HG03575 (cell line): Measurements from ENCODE around the gene CTDSPL.
"Not testable (repeated sequence)": the region's sequence is repeated elsewhere in the genome, so short reads cannot be mapped to it uniquely, and the experiment has no call there.

Experiments
- ATAC-seq: cut with Tn5 transposase; IDR thresholded peaks from one replicate; pipeline ENCODE4 v1.9.1; 2021; ENCODE audit not compliant: unreplicated experiment, insufficient number of reproducible peaks, low FRiP score; ENCODE audit errors: extremely low read depth

CTDSPL gene

DNA sequence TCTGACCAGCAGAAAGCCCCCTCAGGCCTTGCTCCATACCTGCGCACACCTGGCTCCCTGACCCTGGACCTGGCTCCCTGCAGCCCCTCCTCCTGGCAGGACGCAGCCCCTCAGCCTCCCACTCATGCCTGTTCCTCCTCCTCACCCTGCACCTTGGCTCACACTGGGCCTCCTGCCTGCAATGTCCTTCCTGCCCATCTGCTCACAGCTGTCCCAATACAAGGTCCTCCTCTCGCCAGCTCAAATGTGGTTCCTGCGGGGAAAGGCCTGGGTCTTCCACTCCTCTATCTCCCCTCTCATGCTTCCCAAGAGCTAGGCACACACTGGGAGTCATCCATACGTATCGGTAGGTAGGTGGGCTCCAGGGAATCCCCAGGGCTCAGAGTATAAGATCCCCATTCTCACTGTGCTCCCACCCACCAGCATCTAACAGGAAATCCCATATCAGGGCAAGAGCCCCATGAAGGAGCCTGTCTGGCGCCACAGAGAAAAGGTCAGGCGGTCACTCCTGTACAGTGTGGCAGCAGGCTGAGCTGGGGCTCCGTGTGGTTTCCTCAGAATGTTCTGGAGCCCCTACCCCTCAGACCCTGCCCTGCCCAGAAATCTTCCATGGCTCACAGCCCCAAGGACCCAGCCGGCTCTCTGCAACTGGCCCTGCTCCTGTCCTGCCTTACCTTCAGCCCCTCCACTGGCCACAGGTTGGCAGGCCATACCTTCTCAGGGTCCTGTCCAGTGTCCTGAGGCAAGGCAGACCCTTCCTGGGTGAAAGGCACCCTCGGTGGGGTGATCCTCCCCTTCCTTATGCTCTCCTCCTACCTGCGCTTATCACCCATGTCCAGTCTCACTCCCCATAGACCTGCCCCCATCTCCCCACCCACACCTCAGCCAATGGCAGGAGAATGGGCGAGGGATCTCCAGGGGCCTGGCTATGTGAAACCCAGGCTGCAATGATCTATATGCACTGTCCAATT, 156.9 kb downstream of the CTDSPL start:
- no peak for ATAC-seq

DNA sequence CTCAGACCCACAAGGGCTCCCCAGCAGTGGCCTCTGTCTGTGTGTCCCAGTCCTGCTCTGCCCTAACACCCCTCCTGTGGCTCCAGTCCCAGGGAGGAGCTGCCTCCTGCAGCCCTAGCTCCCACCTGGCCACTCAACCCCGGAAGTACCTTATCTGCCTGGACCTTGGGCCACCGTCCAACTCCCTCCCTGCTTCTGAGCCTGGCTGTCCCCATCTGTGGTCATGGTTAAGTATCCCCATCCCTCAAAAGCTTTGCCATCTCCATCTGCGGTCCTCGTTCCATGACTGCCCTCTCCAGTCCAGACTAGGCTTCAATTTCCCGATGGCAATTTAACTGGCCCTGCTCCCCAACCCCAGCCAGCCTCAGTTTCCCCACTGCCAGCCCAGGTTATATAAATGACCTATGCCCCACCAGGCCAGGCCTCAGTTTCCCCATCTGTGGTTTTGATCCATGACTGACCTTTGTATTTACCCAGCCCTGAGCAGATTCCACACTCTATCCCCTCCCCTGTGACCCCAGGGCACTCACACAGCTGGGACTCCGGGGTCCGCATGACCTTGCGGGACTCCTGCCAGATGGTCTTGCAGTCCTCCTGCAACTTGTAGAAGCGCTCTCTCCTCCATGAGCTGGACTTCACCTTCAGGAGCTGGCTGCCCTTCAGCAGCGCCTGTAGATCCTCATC, 158.1 kb downstream of the CTDSPL start:
- ATAC-seq, result no peak

DNA sequence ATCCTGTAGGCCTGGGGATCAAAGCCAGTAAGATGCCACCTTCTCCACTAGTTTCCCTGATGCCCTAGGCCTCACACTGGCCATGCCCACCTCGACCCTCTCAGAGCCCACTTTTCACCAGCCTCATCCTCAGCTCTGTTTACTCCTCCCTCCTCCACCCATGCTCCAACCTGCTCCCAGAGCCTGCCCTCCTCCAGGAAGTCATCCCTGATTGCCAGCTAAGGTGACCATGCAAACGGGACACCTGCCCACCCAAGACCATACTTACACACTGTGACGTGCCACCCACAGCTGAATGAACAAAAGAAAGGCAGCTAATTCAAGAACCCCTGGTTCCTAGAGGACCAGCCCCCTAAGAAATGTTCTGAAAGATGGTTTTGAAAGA, 158.7 kb downstream of the CTDSPL start:
- ATAC-seq, result no peak

GRCh38 chr3:38021196-38021595, 159.5 kb downstream of the CTDSPL start:
- ATAC-seq, result no peak

GRCh38 chr3:38022301-38022700, 160.6 kb downstream of the CTDSPL start:
- no peak for ATAC-seq

GRCh38 chr3:38022896-38023709, 161.4 kb downstream of the CTDSPL start:
- no peak for ATAC-seq

DNA sequence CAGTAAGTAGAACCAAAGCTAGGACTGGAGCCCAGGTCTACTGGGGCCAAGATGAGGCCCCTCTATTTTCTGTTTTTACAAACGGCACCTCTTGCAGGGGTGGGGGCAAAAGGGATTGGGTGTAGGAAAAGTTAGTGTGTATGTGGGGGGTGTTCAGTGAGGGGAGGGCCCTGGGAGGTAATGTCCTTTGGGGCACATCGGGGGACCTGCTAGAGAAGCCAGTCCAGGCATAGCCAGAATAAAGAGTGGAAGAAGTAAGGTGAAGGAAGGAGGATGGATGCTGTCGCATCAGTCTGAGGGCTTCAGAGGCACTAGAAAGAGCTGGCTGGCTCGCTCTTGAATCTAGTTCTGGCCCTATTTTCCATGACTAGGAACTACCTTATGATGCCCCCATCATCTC, 165.2 kb downstream of the CTDSPL start:
- ATAC-seq, result no peak

- ATAC-seq, result no peak
These were observed 166.1 kb downstream of the CTDSPL start for GRCh38 chr3:38027466-38028465.

DNA sequence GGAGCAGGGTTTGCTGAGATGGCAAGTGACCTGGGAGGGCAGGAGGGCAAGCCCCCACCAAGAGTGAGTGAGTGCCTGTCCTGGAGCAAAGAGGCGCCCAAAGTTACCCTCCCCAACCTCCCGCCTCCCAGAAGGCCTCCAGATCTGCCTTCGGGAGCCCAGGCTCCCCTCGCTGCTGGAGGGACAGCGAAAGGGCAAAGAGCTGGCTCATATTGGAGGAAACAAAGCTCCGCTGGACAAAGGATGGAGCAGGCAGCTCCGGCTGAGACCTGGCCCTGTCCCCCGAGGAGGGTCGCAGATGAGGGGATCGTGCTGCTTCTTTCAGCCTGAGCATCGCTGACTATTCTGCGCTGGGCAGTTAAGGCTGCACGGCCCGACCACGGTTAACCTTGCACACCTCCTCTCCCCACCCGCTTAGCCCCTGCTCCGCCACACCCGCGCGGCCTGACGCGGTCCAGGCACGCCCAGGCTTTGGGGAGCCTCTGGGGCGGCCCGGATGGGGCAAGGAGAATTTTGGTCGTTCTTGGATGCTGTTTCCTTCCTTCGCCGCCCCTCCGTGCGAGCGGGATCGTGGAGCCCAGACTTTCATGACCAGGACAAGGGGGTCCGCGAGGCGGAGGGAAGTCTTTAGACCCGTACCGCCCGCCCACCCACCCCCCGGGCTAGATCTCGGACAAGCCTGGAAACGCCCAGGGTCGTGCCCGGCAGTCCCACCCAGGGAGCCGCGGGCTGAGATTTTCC, 167.1 kb downstream of the CTDSPL start:
- ATAC-seq, result no peak

GRCh38 chr3:38029400-38030125, 167.9 kb downstream of the CTDSPL start, which contains the start of gene PLCD1:
PLCD1 (minus strand) TSS chr3:38029642; CDS start chr3:38029539, 103 bp downstream.
- no peak for ATAC-seq

DNA sequence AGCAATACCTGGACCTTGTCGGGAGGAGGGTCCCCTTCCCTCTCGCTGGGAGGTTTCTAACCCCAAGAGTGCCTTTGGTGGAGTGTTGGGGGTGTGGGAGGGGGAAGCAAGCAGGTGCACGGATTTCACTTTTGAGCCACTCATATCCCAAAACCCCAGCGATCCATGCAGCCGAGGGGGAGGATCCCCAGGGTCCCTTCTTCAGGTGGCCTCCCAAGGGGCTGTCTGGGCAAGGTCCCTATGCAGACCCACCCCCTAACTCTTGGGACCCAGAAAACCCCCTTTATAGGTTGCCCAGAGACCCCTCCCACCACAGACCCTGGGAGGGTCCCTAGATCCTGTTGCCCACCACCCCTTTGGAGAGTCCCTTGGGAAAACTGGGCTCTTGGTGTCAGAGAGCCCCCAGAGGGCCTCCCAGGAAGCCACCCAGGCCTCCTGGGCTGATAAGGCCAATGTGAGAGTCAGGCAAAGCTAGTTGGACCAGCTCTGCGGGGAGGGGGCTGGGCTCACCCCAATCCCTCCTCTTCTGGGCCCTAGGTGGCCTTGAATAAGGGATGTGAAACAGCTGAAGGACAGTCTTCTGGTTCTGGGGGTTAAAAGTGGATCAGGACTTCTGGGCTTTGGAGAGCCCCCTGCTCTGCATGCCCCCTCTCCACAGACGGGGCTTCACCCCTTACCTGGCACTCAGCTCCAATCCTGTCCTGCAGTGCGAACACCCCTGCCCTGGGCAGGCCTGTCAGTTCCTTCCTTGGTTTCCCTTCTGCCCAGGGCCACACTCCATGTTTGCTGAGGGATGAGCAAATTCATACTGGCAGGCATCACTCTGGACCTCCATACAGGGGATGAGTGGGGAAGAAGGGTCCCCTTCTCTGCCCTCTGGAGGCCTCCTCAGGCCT, 168.7 kb downstream of the CTDSPL start:
- ATAC-seq, result no peak

DNA sequence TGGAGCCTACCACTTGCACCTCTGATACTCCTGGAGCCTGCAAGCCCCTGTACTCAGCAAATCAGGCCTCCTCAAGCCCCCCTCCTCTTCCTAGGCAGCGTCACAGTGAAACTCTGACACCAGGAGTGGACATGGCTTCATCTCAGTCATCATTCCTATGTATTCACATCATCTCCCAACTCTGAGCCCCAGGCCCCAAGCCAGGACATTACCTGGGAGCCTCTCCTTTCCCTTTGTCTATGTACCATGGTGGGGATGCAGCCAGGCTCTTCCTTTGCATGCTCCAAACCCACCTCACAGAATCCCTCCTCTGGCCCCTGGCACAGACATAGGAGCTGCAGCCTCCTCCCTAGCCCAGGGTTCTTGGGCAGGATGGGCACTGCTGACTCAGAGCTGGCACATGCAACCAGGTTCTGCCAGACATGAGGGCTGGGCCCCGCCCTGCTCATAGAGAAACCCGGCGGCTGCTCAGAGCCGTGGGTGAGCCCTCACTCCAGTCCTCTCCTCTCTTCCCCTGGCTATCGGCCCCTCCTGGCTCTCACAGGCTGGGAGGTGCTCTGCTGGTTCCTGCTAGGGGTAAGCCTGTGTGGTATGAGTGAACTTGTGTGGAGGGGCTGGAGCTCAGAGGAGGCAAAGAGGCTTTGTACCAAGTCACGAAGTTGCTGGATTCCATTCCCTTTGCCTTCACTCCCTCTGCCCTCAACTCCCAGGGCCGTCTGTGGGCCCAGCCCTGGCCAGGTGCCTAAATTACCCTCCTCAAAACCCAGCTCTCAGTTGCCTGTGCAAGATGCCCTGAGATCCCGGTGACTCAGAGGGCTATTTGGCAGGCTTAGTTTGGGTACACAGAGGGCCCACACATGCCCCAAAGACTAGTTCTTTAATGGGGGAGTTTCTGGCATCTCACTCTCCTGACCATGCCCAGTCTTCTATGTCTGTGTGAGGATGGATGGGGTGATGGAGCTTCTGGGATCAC, 169.6 kb downstream of the CTDSPL start:
- ATAC-seq, result no peak

DNA sequence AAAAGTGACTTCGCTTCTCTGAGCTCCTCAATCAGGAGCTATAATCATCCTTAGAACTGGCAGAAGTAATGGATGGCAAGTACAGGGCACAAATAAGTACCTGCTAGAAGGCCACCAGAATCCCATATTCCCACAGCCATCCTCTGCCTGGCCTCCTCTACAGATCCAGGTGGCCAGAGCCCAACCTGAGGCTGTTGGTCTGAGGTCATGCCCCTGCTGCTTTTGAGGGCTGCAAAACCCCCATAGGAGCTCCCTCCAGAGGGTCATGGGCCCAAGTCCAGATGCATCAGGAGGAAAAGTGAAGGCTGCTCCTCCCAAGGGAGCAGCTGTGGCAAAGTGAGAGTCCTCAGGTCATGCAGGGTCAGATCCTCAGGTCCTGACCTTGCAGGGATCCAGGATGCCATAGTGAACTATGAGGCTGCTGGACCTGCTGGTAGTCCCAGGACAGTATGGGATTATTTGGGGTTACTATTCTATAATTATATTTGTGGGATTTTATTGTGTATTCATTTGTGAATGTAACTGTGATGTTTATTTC, 170.7 kb downstream of the CTDSPL start:
- no peak for ATAC-seq

DNA sequence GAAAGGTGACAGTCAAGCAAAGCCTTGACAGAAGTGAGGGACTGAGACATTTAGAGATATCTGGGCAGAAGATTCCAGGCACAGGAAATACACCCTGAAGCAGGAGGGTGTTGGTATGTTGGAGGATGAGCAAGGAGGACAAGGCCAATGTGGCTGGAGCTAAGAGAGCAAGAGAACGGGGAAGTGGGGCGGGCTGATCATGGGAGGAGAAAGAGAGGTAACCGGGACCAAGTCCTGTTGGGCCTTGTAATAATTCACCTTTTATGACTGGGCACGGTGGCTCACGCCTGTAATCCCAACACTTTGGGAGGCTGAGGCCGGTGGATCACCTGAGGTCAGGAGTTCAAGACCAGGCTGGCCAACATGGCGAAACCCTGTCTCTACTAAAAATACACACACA, 171.9 kb downstream of the CTDSPL start:
- not testable (repeated sequence) for ATAC-seq
